Colonic mucosa (tissue), 4 donors: ENCODE measurements around the gene DOK5. TPM values are rescaled to one million over a fixed set of nuclear protein-coding genes. Genes with fewer than 3 reads are reported as not detected.

ENCODE experiments used
- DNase-seq: peaks from one replicate; pipeline ENCODE4 v3.0.0-alpha.2; 2020
- H3K27ac ChIP-seq: fragments of 200-600 bp; one replicate; pipeline ENCODE4 v1.8.0; 2021
- H3K27me3 ChIP-seq: fragments of 200-600 bp; one replicate; pipeline ENCODE4 v1.8.0; 2021
- H3K36me3 ChIP-seq: fragments of 200-600 bp; one replicate; pipeline ENCODE4 v1.8.0; 2021
- H3K4me1 ChIP-seq: fragments of 200-600 bp; one replicate; pipeline ENCODE4 v1.8.0; 2021; ENCODE audit warnings: mild to moderate bottlenecking
- H3K4me3 ChIP-seq: fragments of 200-600 bp; one replicate; pipeline ENCODE4 v1.8.0; 2021
- H3K9ac ChIP-seq, 2 donors: one replicate each; pipeline ENCODE4 v1.7.0; 2013; ENCODE audit warnings: control low read depth in 2 of 2, low read depth in 2 of 2, low read length in 2 of 2
- H3K9me3 ChIP-seq: fragments of 200-600 bp; one replicate; pipeline ENCODE4 v1.8.0; 2021
- CTCF ChIP-seq: fragments of 200-600 bp; IDR thresholded peaks from one replicate; pipeline ENCODE4 v1.8.0; 2022; ENCODE audit warnings: antibody characterized with exemption, mild to moderate bottlenecking
- intact Hi-C: fragments of 100-400 bp; cut with DNase I; formaldehyde crosslinking; loops from one replicate; pipeline ENCODE4 v1.14.1; 2022
- total RNA-seq, 2 donors: library from RNA; stranded (reverse); fragmentation: NEBNext Ultra II Directional in 1 of 2; extraction: Animal tissue kit (Norgen Biotek cat#: 25700) in 1 of 2; gene quantifications; one replicate each; pipeline ENCODE4 v1.2.1, GENCODE V29; 2021
- donor health status: healthy.
- donor health status: DM: no; HTN: no; CAD: no.
- donor health status: DM: no; HTN: no; CAD: no.

The DOK5 gene
- total RNA-seq, 2 donors from 2014 or later = 0.80 TPM; not detected in 1

- H3K27ac ChIP-seq = no peak overlapping the region
Observed at GRCh38 chr20:54643761-54644160, 168.4 kb downstream of the DOK5 start.

GRCh38 chr20:54645445-54646155 is 170.2 kb downstream of the DOK5 start:
- TF ChIP-seq CTCF = no peak
- H3K9ac ChIP-seq = no peak overlapping the region
- H3K27ac ChIP-seq = no peak overlapping the region
- no peaks in the 10 kb centered on the region for H3K36me3 ChIP-seq
- intact Hi-C loops = loop anchor here (5.0 kb wide), 2 partner anchors 423 to 548 kb away; no protein-coding TSS in a partner anchor
- no peaks in the 10 kb centered on the region for H3K27me3 ChIP-seq
- no peaks in the 10 kb centered on the region for H3K9me3 ChIP-seq
- no peaks in the 10 kb centered on the region for H3K4me1 ChIP-seq
- H3K4me3 ChIP-seq = no peak overlapping the region
- no peak for DNase-seq

More at GRCh38 chr20:54643761-54644160, 168.4 kb downstream of the DOK5 start:
- intact Hi-C loops = no loop called here
- no peaks in the 10 kb centered on the region for H3K36me3 ChIP-seq
- no peaks in the 10 kb centered on the region for H3K4me1 ChIP-seq
- H3K9ac ChIP-seq = no peak overlapping the region
- no peaks in the 10 kb centered on the region for H3K27me3 ChIP-seq
- DNase-seq = no peak
- no peak for TF ChIP-seq CTCF
- H3K4me3 ChIP-seq = no peak overlapping the region
- no peaks in the 10 kb centered on the region for H3K9me3 ChIP-seq

- intact Hi-C loops = loop anchor here (5.0 kb wide), 2 partner anchors 424 to 549 kb away; no protein-coding TSS in a partner anchor
- DNase-seq = no peak
- H3K27ac ChIP-seq = no peak overlapping the region
Observed at GRCh38 chr20:54646156-54646517, 170.7 kb downstream of the DOK5 start.

GRCh38 chr20:54648421-54649142 is 173.2 kb downstream of the DOK5 start:
- Histone ChIP-seq H3K9me3 (no peaks in the 10 kb centered on the region), H3K4me3 (no peak overlapping the region), H3K36me3 (no peaks in the 10 kb centered on the region), H3K27me3 (no peaks in the 10 kb centered on the region), H3K27ac (no peak overlapping the region), H3K4me1 (no peaks in the 10 kb centered on the region), H3K9ac (no peak overlapping the region)
- intact Hi-C loops = loop anchor here (5.0 kb wide), 2 partner anchors 426 to 551 kb away; no protein-coding TSS in a partner anchor
- DNase-seq = no peak
- TF ChIP-seq CTCF = no peak

More at GRCh38 chr20:54646156-54646517, 170.7 kb downstream of the DOK5 start:
- H3K4me3 ChIP-seq = no peak overlapping the region
- H3K9ac ChIP-seq = no peak overlapping the region
- H3K36me3 ChIP-seq = no peaks in the 10 kb centered on the region
- no peak for TF ChIP-seq CTCF
- H3K9me3 ChIP-seq = no peaks in the 10 kb centered on the region
- no peaks in the 10 kb centered on the region for H3K4me1 ChIP-seq
- no peaks in the 10 kb centered on the region for H3K27me3 ChIP-seq

- Histone ChIP-seq H3K9ac (no peak overlapping the region), H3K27ac (no peak overlapping the region), H3K9me3 (no peaks in the 10 kb centered on the region), H3K27me3 (no peaks in the 10 kb centered on the region), H3K4me1 (no peaks in the 10 kb centered on the region), H3K4me3 (no peak overlapping the region), H3K36me3 (no peaks in the 10 kb centered on the region)
- peak; percentile 81 for TF ChIP-seq CTCF
- intact Hi-C loops = loop anchor here (5.0 kb wide), 2 partner anchors 427 to 552 kb away; no protein-coding TSS in a partner anchor
- DNase-seq = peak; percentile 83
Observed at GRCh38 chr20:54649511-54649962, 174.1 kb downstream of the DOK5 start.
